Caco-2 (cell line): ENCODE measurements around the gene MTNR1B. TPM values are rescaled to one million over a fixed set of nuclear protein-coding genes. Genes with fewer than 3 reads are reported as not detected.

ENCODE experiments used
- BruUV-seq: library from RNA; stranded (reverse); fragments of 400-500 nt; replicated peaks from 2 replicates; lab custom pipeline; 2021; lab: Mats Ljungman, UMichigan
- CTCF ChIA-PET: fragments of 300-600 bp; sonication (Branson Sonifier 250); formaldehyde crosslinking; loops from one replicate; lab custom pipeline; 2022; ENCODE audit warnings: antibody characterized with exemption; lab: Charles Lee
- POLR2A ChIA-PET: fragments of 300-600 bp; sonication (Branson Sonifier 250); formaldehyde crosslinking; loops from one replicate; lab custom pipeline; 2022; ENCODE audit warnings: antibody characterized with exemption; lab: Charles Lee
- DNase-seq, 2 experiments: peaks; one replicate each; pipeline versions ENCODE4 v3.0.0 to v3.0.0-alpha.2; 2020 to 2022
- H3K27me3 ChIP-seq: replicated peaks from 2 replicates; pipeline ENCODE4 v1.6.0; 2011; ENCODE audit warnings: low read length; ENCODE audit not compliant: control insufficient read depth, insufficient read depth
- H3K36me3 ChIP-seq: 2 replicates; pipeline ENCODE4 v1.5.1; 2011; ENCODE audit warnings: low read length; ENCODE audit not compliant: control insufficient read depth, insufficient read depth
- H3K4me1 ChIP-seq: fragments of 250-450 bp; sonication (Bioruptor Pico); 2 replicates; pipeline ENCODE4 v1.5.1; 2020; ENCODE audit warnings: mild to moderate bottlenecking
- H3K4me3 ChIP-seq: 2 replicates; pipeline ENCODE4 v1.5.1; 2011; ENCODE audit warnings: low read depth, mild to moderate bottlenecking, control low read depth, low read length
- H3K9me3 ChIP-seq: fragments of 250-450 bp; sonication (Bioruptor Pico); 2 replicates; pipeline ENCODE4 v1.5.1; 2020; ENCODE audit warnings: mild to moderate bottlenecking, moderate library complexity
- H3K27ac Mint-ChIP-seq: one replicate; pipeline ENCODE4 v1.8.0; 2022; ENCODE audit warnings: mixed read lengths; ENCODE audit not compliant: unreplicated experiment
- H3K27me3 Mint-ChIP-seq: one replicate; pipeline ENCODE4 v1.8.0; 2022; ENCODE audit warnings: mixed read lengths; ENCODE audit not compliant: insufficient read depth, unreplicated experiment
- H3K36me3 Mint-ChIP-seq: one replicate; pipeline ENCODE4 v1.8.0; 2022; ENCODE audit warnings: mild to moderate bottlenecking, mixed read lengths; ENCODE audit not compliant: insufficient read depth, unreplicated experiment
- H3K4me1 Mint-ChIP-seq: one replicate; pipeline ENCODE4 v1.8.0; 2022; ENCODE audit warnings: low read depth, mixed read lengths; ENCODE audit not compliant: unreplicated experiment
- H3K4me3 Mint-ChIP-seq: one replicate; pipeline ENCODE4 v1.8.0; 2022; ENCODE audit warnings: mild to moderate bottlenecking, moderate library complexity, mixed read lengths; ENCODE audit not compliant: unreplicated experiment
- H3K9me3 Mint-ChIP-seq: one replicate; pipeline ENCODE4 v1.8.0; 2022; ENCODE audit warnings: mixed read lengths; ENCODE audit not compliant: unreplicated experiment
- intact Hi-C: fragments of 100-400 bp; cut with micrococcal nuclease; formaldehyde crosslinking; loops from one replicate; pipeline ENCODE4 v1.10.0; 2022; ENCODE audit not compliant: unreplicated experiment
- total RNA-seq: library from RNA; stranded (reverse); gene quantifications from 2 replicates; pipeline ENCODE4 v1.2.3, GENCODE V29; 2022
- TF ChIP-seq, protein P1 (sequence below), 2 experiments: fragments of 200-600 bp in 1 of 2; IDR thresholded peaks; 1 replicate in 1 of 2; 2 replicates in 1 of 2; pipeline versions ENCODE4 v1.5.1 to v1.8.0; 2011 to 2022; ENCODE audit warnings: antibody characterized with exemption in 1 of 2, control low read depth in 1 of 2, inconsistent platforms in 1 of 2, low read depth in 1 of 2, low read length in 1 of 2, mild to moderate bottlenecking in 1 of 2, moderate library complexity in 1 of 2; ENCODE audit not compliant: insufficient read depth in 1 of 2, severe bottlenecking in 1 of 2, unreplicated experiment in 1 of 2

MTNR1B gene
- total RNA-seq, 1 experiment from 2014 or later, result not detected

- no peaks in the 10 kb centered on the region for H3K36me3 ChIP-seq
- TF ChIP-seq, protein P1, sequence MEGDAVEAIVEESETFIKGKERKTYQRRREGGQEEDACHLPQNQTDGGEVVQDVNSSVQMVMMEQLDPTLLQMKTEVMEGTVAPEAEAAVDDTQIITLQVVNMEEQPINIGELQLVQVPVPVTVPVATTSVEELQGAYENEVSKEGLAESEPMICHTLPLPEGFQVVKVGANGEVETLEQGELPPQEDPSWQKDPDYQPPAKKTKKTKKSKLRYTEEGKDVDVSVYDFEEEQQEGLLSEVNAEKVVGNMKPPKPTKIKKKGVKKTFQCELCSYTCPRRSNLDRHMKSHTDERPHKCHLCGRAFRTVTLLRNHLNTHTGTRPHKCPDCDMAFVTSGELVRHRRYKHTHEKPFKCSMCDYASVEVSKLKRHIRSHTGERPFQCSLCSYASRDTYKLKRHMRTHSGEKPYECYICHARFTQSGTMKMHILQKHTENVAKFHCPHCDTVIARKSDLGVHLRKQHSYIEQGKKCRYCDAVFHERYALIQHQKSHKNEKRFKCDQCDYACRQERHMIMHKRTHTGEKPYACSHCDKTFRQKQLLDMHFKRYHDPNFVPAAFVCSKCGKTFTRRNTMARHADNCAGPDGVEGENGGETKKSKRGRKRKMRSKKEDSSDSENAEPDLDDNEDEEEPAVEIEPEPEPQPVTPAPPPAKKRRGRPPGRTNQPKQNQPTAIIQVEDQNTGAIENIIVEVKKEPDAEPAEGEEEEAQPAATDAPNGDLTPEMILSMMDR (IDR thresholded peaks at IDR 0.05; ENCODE audit: insufficient read depth in 1 of 2, low read depth in 1 of 2, low read length in 1 of 2, severe bottlenecking in 1 of 2, unreplicated experiment in 1 of 2), result no peak
- Mint-ChIP-seq H3K9me3 (peaks cover 8% of the 10 kb centered on the region), H3K36me3 (no peaks in the 10 kb centered on the region), H3K4me1 (no peaks in the 10 kb centered on the region), H3K4me3 (no peak overlapping the region), H3K27me3 (peaks cover 4% of the 10 kb centered on the region), H3K27ac (no peak overlapping the region)
- no peak for DNase-seq
- H3K4me1 ChIP-seq, result no peaks in the 10 kb centered on the region
- no peak overlapping the region for H3K4me3 ChIP-seq
- peaks cover 3% of the 10 kb centered on the region; the same call in 1 of the 2 replicates for H3K9me3 ChIP-seq
- ChIA-PET CTCF (no interaction called here), POLR2A (interaction anchor here (0.6 kb wide), 1 partner anchor 223 kb away, joined by 5 read pairs; no protein-coding TSS in a partner anchor)
- BruUV-seq, result no TSS peak
- H3K27me3 ChIP-seq, result no peaks in the 10 kb centered on the region
- intact Hi-C loops, result no loop called here
These were observed 32.4 kb downstream of the MTNR1B start for GRCh38 chr11:93001806-93002205.

GRCh38 chr11:93002380-93002779 is 32.9 kb downstream of the MTNR1B start:
- TF ChIP-seq, protein P1 (IDR thresholded peaks at IDR 0.05; ENCODE audit: insufficient read depth in 1 of 2, low read depth in 1 of 2, low read length in 1 of 2, severe bottlenecking in 1 of 2, unreplicated experiment in 1 of 2), result no peak
- Mint-ChIP-seq H3K27me3 (peaks cover 4% of the 10 kb centered on the region), H3K27ac (no peak overlapping the region), H3K4me1 (no peaks in the 10 kb centered on the region), H3K4me3 (no peak overlapping the region), H3K36me3 (no peaks in the 10 kb centered on the region), H3K9me3 (peaks cover 8% of the 10 kb centered on the region)
- H3K9me3 ChIP-seq, result peaks cover 3% of the 10 kb centered on the region; the same call in 1 of the 2 replicates
- no peaks in the 10 kb centered on the region for H3K4me1 ChIP-seq
- H3K27me3 ChIP-seq, result no peaks in the 10 kb centered on the region
- H3K4me3 ChIP-seq, result no peak overlapping the region
- no peaks in the 10 kb centered on the region for H3K36me3 ChIP-seq
- DNase-seq, result no peak
- intact Hi-C loops, result no loop called here
- ChIA-PET POLR2A (no interaction called here), CTCF (no interaction called here)
- no TSS peak for BruUV-seq

- Mint-ChIP-seq H3K36me3 (no peaks in the 10 kb centered on the region), H3K27me3 (peaks cover 4% of the 10 kb centered on the region), H3K9me3 (no peaks in the 10 kb centered on the region), H3K27ac (no peak overlapping the region), H3K4me3 (no peak overlapping the region), H3K4me1 (no peaks in the 10 kb centered on the region)
- intact Hi-C loops, result no loop called here
- Histone ChIP-seq H3K36me3 (no peaks in the 10 kb centered on the region), H3K9me3 (peaks cover 3% of the 10 kb centered on the region; the same call in 1 of the 2 replicates), H3K27me3 (no peaks in the 10 kb centered on the region), H3K4me3 (no peak overlapping the region), H3K4me1 (no peaks in the 10 kb centered on the region)
- BruUV-seq, result no TSS peak
- ChIA-PET POLR2A (no interaction called here), CTCF (no interaction called here)
- DNase-seq, result no peak
- TF ChIP-seq, protein P1 (IDR thresholded peaks at IDR 0.05; ENCODE audit: insufficient read depth in 1 of 2, low read depth in 1 of 2, low read length in 1 of 2, severe bottlenecking in 1 of 2, unreplicated experiment in 1 of 2), result no peak
These were observed 35.8 kb downstream of the MTNR1B start for GRCh38 chr11:93005239-93005638.
